HUES6 (cell line): Measurements from ENCODE around the gene HECTD4.
"Not testable (repeated sequence)": the region's sequence is repeated elsewhere in the genome, so short reads cannot be mapped to it uniquely, and the experiment has no call there.

ENCODE experiments used
- H3K27ac ChIP-seq: 2 replicates; pipeline ENCODE4 v1.7.0; 2013; ENCODE audit warnings: low read depth, mild to moderate bottlenecking, low read length, inconsistent platforms
- H3K27me3 ChIP-seq: 2 replicates; pipeline ENCODE4 v1.6.1; 2013; ENCODE audit warnings: low read length; ENCODE audit not compliant: control insufficient read depth, insufficient read depth
- H3K36me3 ChIP-seq: 2 replicates; pipeline ENCODE4 v1.6.1; 2013; ENCODE audit warnings: low read length; ENCODE audit not compliant: control insufficient read depth, insufficient read depth
- H3K4me1 ChIP-seq: 2 replicates; pipeline ENCODE4 v1.6.1; 2013; ENCODE audit warnings: low read length; ENCODE audit not compliant: control insufficient read depth, insufficient read depth
- H3K4me3 ChIP-seq: 2 replicates; pipeline ENCODE4 v1.5.1; 2013; ENCODE audit warnings: low read depth, low read length
- H3K9ac ChIP-seq: one replicate; pipeline ENCODE4 v1.6.1; 2013; ENCODE audit warnings: mild to moderate bottlenecking, low read length
- H3K9me3 ChIP-seq: 2 replicates; pipeline ENCODE4 v1.6.1; 2013; ENCODE audit warnings: low read depth, low read length; ENCODE audit not compliant: control insufficient read depth, insufficient read depth

Gene HECTD4

DNA sequence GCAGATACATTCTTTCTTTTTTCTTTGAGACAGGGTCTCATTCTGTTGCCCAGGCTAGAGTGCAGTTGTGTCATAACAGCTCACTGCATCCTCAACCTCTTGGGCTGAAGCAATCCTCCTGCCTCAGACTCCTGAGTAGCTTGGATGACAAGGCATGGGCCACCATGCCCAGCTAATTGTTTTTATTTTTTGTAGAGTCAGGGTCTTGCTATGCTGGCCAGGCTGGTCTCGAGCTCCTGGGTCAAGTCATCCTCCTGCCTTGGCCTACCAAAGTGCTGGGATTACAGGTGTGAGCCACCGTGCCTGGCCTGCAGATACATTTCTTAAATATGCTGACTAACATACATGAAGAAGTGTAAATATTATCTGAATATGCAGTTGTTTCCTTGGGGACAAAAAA, 115.8 kb downstream of the HECTD4 start:
- Histone ChIP-seq H3K36me3 (peaks cover 38% of the 10 kb centered on the region), H3K9ac (no peak overlapping the region), H3K9me3 (no peaks in the 10 kb centered on the region), H3K4me1 (no peaks in the 10 kb centered on the region), H3K27me3 (no peaks in the 10 kb centered on the region), H3K27ac (no peak overlapping the region), H3K4me3 (no peak overlapping the region)

DNA sequence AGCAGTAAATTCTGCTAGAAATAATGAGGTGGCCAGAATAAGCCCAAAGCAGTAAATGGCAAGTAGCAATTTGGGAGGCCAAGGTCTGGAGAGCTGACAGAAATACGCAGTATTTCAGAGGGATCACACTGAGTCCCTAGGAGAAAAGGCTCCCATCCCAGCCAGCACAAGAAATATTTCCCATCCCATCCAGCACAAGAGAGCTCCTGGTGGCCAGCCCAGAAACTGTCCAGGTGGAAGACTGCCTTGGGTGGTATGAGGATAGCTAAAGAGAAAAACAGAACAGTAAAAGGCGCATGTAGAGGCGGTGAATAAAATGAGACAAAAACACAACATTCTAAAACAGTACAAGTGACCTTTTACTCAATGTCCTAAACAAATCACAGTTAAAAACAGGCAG, 120.7 kb downstream of the HECTD4 start:
- H3K9me3 ChIP-seq = no peaks in the 10 kb centered on the region
- no peak overlapping the region for H3K9ac ChIP-seq
- H3K27ac ChIP-seq = no peak overlapping the region
- peaks cover 26% of the 10 kb centered on the region for H3K36me3 ChIP-seq
- no peaks in the 10 kb centered on the region for H3K27me3 ChIP-seq
- H3K4me1 ChIP-seq = peaks cover 8% of the 10 kb centered on the region
- H3K4me3 ChIP-seq = no peak overlapping the region

- H3K27me3 ChIP-seq = no peaks in the 10 kb centered on the region
- H3K4me1 ChIP-seq = peaks cover 19% of the 10 kb centered on the region
- H3K9me3 ChIP-seq = no peaks in the 10 kb centered on the region
- H3K9ac ChIP-seq = no peak overlapping the region
- peaks cover 33% of the 10 kb centered on the region for H3K36me3 ChIP-seq
- no peak overlapping the region for H3K27ac ChIP-seq
- no peak overlapping the region for H3K4me3 ChIP-seq
These were observed 123.3 kb downstream of the HECTD4 start for GRCh38 chr12:112258926-112259325.

DNA sequence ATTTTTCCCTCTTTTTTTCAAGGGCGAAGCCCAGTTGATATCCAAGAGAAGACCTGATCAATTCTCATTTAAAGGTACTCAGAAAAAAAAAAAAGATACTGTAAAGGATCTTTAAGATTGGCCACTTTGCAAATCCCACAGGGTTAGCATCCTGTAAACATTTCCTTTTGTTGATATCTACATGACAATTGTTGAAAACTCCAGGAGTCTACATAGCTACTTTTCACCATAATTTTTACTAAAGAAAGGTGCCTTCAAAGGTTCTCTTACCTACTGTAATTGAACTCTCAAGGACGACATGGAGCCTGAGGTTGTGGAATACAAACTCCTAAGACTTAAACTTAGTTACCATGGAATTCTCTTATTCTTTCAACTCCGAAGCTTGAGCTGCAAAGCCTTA, 125.5 kb downstream of the HECTD4 start:
- H3K4me1 ChIP-seq = peaks cover 19% of the 10 kb centered on the region
- H3K4me3 ChIP-seq = no peak overlapping the region
- no peaks in the 10 kb centered on the region for H3K9me3 ChIP-seq
- peaks cover 45% of the 10 kb centered on the region for H3K36me3 ChIP-seq
- H3K27ac ChIP-seq = peak overlapping the region; percentile 79
- H3K9ac ChIP-seq = no peak overlapping the region
- H3K27me3 ChIP-seq = no peaks in the 10 kb centered on the region

DNA sequence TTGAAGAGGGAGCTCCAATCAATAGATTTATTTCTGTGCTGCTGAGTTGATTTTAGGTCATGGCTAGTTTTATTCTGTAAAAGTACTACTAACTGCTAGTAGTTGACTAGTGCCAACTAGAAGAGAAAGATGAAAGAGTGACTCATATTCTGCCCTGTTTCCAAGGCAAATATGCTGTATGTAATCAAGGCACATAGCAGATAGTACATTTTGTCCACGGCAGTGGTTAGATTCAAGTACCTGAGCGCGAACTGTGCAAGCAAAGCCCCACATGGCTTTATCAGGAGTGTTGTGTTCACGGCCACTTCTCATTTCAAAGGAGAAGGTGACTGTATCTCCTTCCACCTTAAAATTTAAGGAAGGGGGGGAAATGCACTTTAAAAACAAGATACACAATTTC, 130.0 kb downstream of the HECTD4 start:
- H3K36me3 ChIP-seq = peaks cover 49% of the 10 kb centered on the region
- no peak overlapping the region for H3K9ac ChIP-seq
- no peak overlapping the region for H3K27ac ChIP-seq
- no peaks in the 10 kb centered on the region for H3K9me3 ChIP-seq
- H3K27me3 ChIP-seq = no peaks in the 10 kb centered on the region
- no peak overlapping the region for H3K4me3 ChIP-seq
- peaks cover 16% of the 10 kb centered on the region for H3K4me1 ChIP-seq

- not testable (repeated sequence) for H3K9ac ChIP-seq, H3K9me3 ChIP-seq, H3K4me1 ChIP-seq, H3K4me3 ChIP-seq, H3K27ac ChIP-seq, H3K27me3 ChIP-seq
- peaks cover 65% of the 10 kb centered on the region for H3K36me3 ChIP-seq
These were observed 137.3 kb downstream of the HECTD4 start for GRCh38 chr12:112244902-112245301.

- Histone ChIP-seq H3K27ac (no peak overlapping the region), H3K4me3 (no peak overlapping the region), H3K36me3 (peaks cover 71% of the 10 kb centered on the region), H3K4me1 (no peaks in the 10 kb centered on the region), H3K9me3 (no peaks in the 10 kb centered on the region), H3K9ac (no peak overlapping the region), H3K27me3 (no peaks in the 10 kb centered on the region)
These were observed 138.7 kb downstream of the HECTD4 start for GRCh38 chr12:112243255-112244110.

- H3K9ac ChIP-seq = no peak overlapping the region
- no peaks in the 10 kb centered on the region for H3K4me1 ChIP-seq
- H3K27ac ChIP-seq = no peak overlapping the region
- H3K4me3 ChIP-seq = no peak overlapping the region
- no peaks in the 10 kb centered on the region for H3K9me3 ChIP-seq
- peaks cover 75% of the 10 kb centered on the region for H3K36me3 ChIP-seq
- no peaks in the 10 kb centered on the region for H3K27me3 ChIP-seq
These were observed 141.1 kb downstream of the HECTD4 start for GRCh38 chr12:112241176-112241575.

DNA sequence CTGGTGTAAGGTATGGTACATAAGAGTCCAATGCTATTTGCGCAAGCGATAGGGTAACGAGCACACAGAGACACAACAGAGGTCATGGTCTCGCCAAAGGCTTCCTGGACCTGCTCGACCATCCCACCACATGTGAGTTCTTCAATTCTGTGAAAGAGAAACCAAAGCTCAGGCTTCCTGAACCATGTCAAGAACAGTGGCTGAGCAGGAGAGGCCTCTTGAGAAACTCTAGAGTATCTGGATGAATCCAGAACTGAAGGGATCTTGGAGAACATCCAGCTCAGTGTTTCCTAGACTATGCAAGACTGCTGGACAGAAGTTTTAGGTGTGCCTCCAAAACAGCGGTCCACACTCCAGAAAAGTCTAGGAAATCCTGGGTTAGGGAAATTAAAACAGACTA, 142.3 kb downstream of the HECTD4 start:
- H3K27ac ChIP-seq = no peak overlapping the region
- H3K9me3 ChIP-seq = no peaks in the 10 kb centered on the region
- peaks cover 75% of the 10 kb centered on the region for H3K36me3 ChIP-seq
- H3K27me3 ChIP-seq = no peaks in the 10 kb centered on the region
- no peak overlapping the region for H3K4me3 ChIP-seq
- no peaks in the 10 kb centered on the region for H3K4me1 ChIP-seq
- H3K9ac ChIP-seq = no peak overlapping the region

- no peaks in the 10 kb centered on the region for H3K9me3 ChIP-seq
- no peaks in the 10 kb centered on the region for H3K4me1 ChIP-seq
- peaks cover 77% of the 10 kb centered on the region for H3K36me3 ChIP-seq
- H3K9ac ChIP-seq = no peak overlapping the region
- no peak overlapping the region for H3K27ac ChIP-seq
- H3K27me3 ChIP-seq = no peaks in the 10 kb centered on the region
- H3K4me3 ChIP-seq = no peak overlapping the region
These were observed 143.2 kb downstream of the HECTD4 start for GRCh38 chr12:112239020-112239419.

DNA sequence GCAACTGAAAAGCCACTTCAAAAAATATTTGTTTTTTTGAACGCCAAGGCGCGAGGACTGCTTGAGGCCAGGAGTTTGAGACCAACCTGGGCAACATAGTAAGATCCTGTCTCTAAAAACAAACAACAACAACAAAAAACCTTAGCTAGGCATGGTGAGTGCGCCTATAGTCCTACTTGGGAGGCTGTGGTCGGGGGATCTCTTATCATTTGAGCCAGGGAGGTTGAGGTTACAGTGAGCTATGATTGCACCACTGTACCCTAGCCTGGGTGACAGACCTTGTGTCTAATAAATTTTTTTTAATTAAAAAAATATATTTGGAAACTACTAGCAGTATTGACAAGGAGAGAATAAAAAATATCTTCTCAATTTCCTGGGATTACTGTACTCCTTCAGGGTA, 143.8 kb downstream of the HECTD4 start:
- no peaks in the 10 kb centered on the region for H3K9me3 ChIP-seq
- no peak overlapping the region for H3K9ac ChIP-seq
- H3K4me1 ChIP-seq = no peaks in the 10 kb centered on the region
- no peak overlapping the region for H3K27ac ChIP-seq
- no peaks in the 10 kb centered on the region for H3K27me3 ChIP-seq
- H3K4me3 ChIP-seq = no peak overlapping the region
- peaks cover 75% of the 10 kb centered on the region for H3K36me3 ChIP-seq
